WTC11 (cell line): Measurements from ENCODE around the gene MAP4K1.
"Not testable (repeated sequence)": the region's sequence is repeated elsewhere in the genome, so short reads cannot be mapped to it uniquely, and the experiment has no call there.

Source experiments
- AFF4 ChIP-seq: sonication (generic); formaldehyde crosslinking; IDR thresholded peaks from 2 replicates; pipeline ENCODE4 v1.8.1; 2023; ENCODE audit warnings: mild to moderate bottlenecking, missing genetic modification reagents, borderline replicate concordance
- CTCF ChIP-seq: fragments of 200-600 bp; IDR thresholded peaks from 2 replicates; pipeline ENCODE4 v1.8.0; 2022; ENCODE audit warnings: antibody characterized with exemption
- E2F4 ChIP-seq: sonication (generic); formaldehyde crosslinking; IDR thresholded peaks from 2 replicates; pipeline ENCODE4 v1.8.1; 2022; ENCODE audit warnings: low read depth, mild to moderate bottlenecking, moderate library complexity, missing genetic modification reagents, borderline replicate concordance
- HMGXB4 ChIP-seq: sonication (generic); formaldehyde crosslinking; IDR thresholded peaks from 2 replicates; pipeline ENCODE4 v1.8.1; 2023; ENCODE audit warnings: mild to moderate bottlenecking, moderate library complexity, missing genetic modification reagents
- STAT6 ChIP-seq: sonication (generic); formaldehyde crosslinking; conservative IDR thresholded peaks from 2 replicates; pipeline ENCODE4 v1.8.1; 2023; ENCODE audit warnings: mild to moderate bottlenecking, low read depth, missing genetic modification reagents, moderate library complexity
- USF2 ChIP-seq: sonication (generic); formaldehyde crosslinking; IDR thresholded peaks from 2 replicates; pipeline ENCODE4 v1.8.1; 2023; ENCODE audit warnings: mild to moderate bottlenecking, missing genetic modification reagents, moderate library complexity
- ZNF121 ChIP-seq: sonication (generic); formaldehyde crosslinking; IDR thresholded peaks from 2 replicates; pipeline ENCODE4 v1.8.0; 2023; ENCODE audit warnings: missing genetic modification reagents

GRCh38 chr19:38553239-38553638 is 64.5 kb downstream of the MAP4K1 start:
- not testable (repeated sequence) for TF ChIP-seq CTCF; USF2 (CRISPR knock-in tag); HMGXB4; AFF4 (CRISPR knock-in tag); STAT6 (CRISPR knock-in tag); ZNF121; E2F4 (CRISPR knock-in tag)
